Breast epithelium (tissue), 4 donors: ENCODE measurements around the gene BHLHA9. TPM values are rescaled to one million over a fixed set of nuclear protein-coding genes. Genes with fewer than 3 reads are reported as not detected.

ENCODE experiments used
- DNase-seq, 2 donors: peaks; one replicate each; pipeline ENCODE4 v3.0.0-alpha.2; 2019; ENCODE audit warnings: low spot score in 2 of 2
- H3K27ac ChIP-seq, 2 donors: fragments of 200-600 bp; sonication (generic) in 1 of 2; one replicate each; pipeline ENCODE4 v1.5.1; 2016 to 2019; ENCODE audit warnings: mild to moderate bottlenecking in 1 of 2
- H3K27me3 ChIP-seq, 2 donors: fragments of 200-600 bp; sonication (generic) in 1 of 2; one replicate each; pipeline versions ENCODE4 v1.5.1 to v1.6.0; 2017 to 2019; ENCODE audit warnings: control low read depth in 1 of 2, mild to moderate bottlenecking in 1 of 2
- H3K36me3 ChIP-seq: fragments of 200-600 bp; one replicate; pipeline ENCODE4 v1.5.1; 2019
- H3K4me1 ChIP-seq, 2 donors: fragments of 200-600 bp; sonication (generic); one replicate each; pipeline ENCODE4 v1.5.1; 2016 to 2019; ENCODE audit warnings: control low read depth in 1 of 2
- H3K4me3 ChIP-seq, 3 donors: fragments of 200-600 bp; sonication (generic); 1 replicate in 2 of 3; 2 replicates in 1 of 3; pipeline ENCODE4 v1.5.1; 2016 to 2019; ENCODE audit warnings: mild to moderate bottlenecking in 3 of 3, moderate library complexity in 2 of 3
- H3K9me3 ChIP-seq, 2 donors: fragments of 200-600 bp; sonication (generic) in 1 of 2; one replicate each; pipeline ENCODE4 v1.5.1; 2016 to 2019; ENCODE audit warnings: control low read depth in 1 of 2
- POLR2A ChIP-seq: fragments of 450-650 bp; IDR thresholded peaks from one replicate; pipeline ENCODE4 v1.6.1; 2016; ENCODE audit warnings: antibody characterized with exemption, mild to moderate bottlenecking, moderate library complexity
- POLR2AphosphoS5 ChIP-seq, 3 donors: sonication (generic); formaldehyde crosslinking; IDR thresholded peaks; one replicate each; pipeline ENCODE4 v1.6.1; 2017; ENCODE audit warnings: antibody characterized with exemption in 3 of 3
- intact Hi-C: fragments of 100-400 bp; cut with DNase I; formaldehyde crosslinking; loops from one replicate; pipeline ENCODE4 v1.15.1; 2023; ENCODE audit warnings: low total_unique reads
- total RNA-seq, 3 donors: library from RNA; depleted of rRNA; stranded (reverse); fragments of >200 nt; gene quantifications; one replicate each; pipeline ENCODE4 v1.1.0, GENCODE V29; 2016
- TF ChIP-seq, protein P1 (sequence below), 3 donors: fragments of 450-650 bp; IDR thresholded peaks; one replicate each; pipeline ENCODE4 v1.5.1; 2016 to 2017; ENCODE audit warnings: antibody characterized with exemption in 3 of 3, mild to moderate bottlenecking in 3 of 3, moderate library complexity in 3 of 3

BHLHA9 gene
- total RNA-seq, 3 donors from 2014 or later = not detected

DNA sequence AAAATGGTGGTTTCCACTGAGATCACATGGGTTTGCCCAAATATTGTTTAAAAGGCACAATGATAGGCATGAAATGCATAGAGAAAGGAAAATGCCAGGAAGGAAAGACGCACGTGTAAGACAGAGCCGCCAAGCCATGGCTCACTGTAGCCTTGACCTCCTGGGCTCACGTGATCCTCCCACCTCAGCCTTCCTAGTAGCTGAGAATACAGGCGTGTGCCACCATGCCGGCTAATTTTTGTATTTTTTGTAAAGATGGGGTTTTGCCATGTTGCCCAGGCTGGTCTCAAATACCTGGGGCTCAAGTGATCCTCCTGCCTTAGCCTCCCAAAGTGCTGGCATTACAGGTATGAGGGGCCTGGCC lies 4.0 kb downstream of the BHLHA9 start:
- TF ChIP-seq POLR2AphosphoS5 (IDR thresholded peaks at IDR 0.05) (no peak), POLR2A (no peak)
- TF ChIP-seq, protein P1, sequence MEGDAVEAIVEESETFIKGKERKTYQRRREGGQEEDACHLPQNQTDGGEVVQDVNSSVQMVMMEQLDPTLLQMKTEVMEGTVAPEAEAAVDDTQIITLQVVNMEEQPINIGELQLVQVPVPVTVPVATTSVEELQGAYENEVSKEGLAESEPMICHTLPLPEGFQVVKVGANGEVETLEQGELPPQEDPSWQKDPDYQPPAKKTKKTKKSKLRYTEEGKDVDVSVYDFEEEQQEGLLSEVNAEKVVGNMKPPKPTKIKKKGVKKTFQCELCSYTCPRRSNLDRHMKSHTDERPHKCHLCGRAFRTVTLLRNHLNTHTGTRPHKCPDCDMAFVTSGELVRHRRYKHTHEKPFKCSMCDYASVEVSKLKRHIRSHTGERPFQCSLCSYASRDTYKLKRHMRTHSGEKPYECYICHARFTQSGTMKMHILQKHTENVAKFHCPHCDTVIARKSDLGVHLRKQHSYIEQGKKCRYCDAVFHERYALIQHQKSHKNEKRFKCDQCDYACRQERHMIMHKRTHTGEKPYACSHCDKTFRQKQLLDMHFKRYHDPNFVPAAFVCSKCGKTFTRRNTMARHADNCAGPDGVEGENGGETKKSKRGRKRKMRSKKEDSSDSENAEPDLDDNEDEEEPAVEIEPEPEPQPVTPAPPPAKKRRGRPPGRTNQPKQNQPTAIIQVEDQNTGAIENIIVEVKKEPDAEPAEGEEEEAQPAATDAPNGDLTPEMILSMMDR (IDR thresholded peaks at IDR 0.05) = no peak
- intact Hi-C loops = loop anchor here (10.0 kb wide), 2 partner anchors 61 to 241 kb away; partner anchors contain the start of gene INPP5K
- Histone ChIP-seq H3K4me1 (peaks cover 0 to 9% of the 10 kb centered on the region in 2 donors), H3K27me3 (peaks cover 0 to 30% of the 10 kb centered on the region in 2 donors), H3K27ac (no peak overlapping the region), H3K9me3 (no peaks in the 10 kb centered on the region), H3K36me3 (no peaks in the 10 kb centered on the region), H3K4me3 (no peak overlapping the region)
- DNase-seq = no peak

DNA sequence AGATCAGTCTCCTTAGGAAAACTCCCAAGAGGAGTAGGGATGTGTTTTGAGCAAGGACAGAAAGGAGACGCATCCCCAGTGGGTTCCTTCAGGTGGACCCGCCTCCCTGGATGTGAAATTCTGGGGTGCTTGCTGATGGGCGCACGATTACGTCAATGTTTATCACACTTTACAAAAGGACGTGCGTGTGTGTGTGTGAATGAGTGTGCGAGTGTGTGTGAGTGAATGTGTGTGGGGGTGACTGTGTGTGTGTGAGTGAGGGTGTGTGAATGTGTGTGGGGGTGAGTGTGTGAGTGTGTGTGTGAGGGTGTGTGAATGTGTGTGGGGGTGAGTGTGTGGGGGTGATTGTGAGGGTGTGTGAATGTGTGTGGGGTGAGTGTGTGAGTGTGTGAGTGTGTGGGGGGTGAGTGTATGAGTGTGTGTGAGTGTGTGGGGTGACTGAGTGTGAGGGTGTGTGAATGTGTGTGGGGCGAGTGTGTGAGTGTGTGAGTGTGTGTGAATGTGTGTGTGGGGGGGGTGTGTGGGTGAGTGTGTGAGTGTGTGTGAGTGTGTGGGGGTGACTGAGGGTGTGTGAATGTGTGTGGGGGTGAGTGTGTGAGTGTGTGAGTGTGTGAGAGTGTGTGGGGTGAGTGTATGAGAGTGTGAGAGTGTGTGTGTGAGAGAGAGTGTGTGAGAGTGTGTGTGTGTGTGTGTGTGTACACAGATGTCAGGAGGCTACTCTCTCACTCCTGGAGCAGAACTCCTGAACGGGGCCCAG lies 5.1 kb downstream of the BHLHA9 start:
- intact Hi-C loops = loop anchor here (10.0 kb wide), 2 partner anchors 59 to 239 kb away; partner anchors contain the start of gene INPP5K
- no peak overlapping the region for H3K27ac ChIP-seq
- H3K27me3 ChIP-seq = peaks cover 0 to 21% of the 10 kb centered on the region in 2 donors
- H3K4me1 ChIP-seq = peaks cover 0 to 8% of the 10 kb centered on the region in 2 donors
- H3K9me3 ChIP-seq = no peaks in the 10 kb centered on the region
- no peak for DNase-seq
- no peaks in the 10 kb centered on the region for H3K36me3 ChIP-seq
- H3K4me3 ChIP-seq = no peak overlapping the region
- TF ChIP-seq POLR2AphosphoS5 (IDR thresholded peaks at IDR 0.05) = no peak
- TF ChIP-seq, protein P1 (IDR thresholded peaks at IDR 0.05) = no peak
- no peak for TF ChIP-seq POLR2A

DNA sequence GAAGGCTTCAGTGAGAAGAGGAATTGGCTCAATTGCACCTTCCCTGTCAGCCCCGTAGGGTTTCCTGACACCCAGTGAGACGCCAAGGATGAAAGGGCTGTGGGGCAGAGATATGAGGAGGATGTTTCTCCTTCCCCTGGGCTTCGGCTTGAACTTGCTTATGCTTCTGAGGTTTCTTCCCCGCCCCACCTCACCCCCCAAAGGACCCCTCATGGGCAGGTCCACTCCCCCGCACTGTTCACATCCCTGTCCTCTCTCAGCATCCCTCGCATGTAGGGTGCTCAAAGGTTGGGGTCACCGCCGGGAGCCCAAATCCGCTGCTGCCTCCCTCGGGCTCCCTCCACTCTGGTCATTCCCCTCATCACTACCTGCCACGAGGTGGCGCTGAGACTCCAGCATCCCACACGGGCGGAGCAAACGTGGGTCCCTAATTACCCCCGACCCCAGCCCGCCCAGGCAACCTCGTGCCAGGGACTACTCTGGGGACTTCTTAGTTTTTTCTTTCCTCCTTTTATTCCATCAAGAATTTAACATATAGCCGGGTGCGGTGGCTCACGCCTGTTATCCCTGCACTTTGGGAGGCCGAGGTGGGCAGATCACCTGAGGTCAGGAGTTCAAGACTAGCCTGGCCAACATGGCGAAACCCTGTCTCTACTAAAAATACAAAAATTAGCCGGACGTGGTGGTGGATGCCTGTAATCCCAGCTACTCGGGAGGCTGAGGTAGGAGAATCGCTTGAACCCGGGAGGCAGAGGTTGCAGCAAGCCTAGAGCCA lies 5.9 kb downstream of the BHLHA9 start:
- Histone ChIP-seq H3K4me1 (peaks cover 0 to 2% of the 10 kb centered on the region in 2 donors), H3K27me3 (peaks cover 0 to 15% of the 10 kb centered on the region in 2 donors), H3K27ac (no peak overlapping the region), H3K9me3 (no peaks in the 10 kb centered on the region), H3K4me3 (peak overlapping the region in 1 of 3 donors; percentile 2), H3K36me3 (no peaks in the 10 kb centered on the region)
- TF ChIP-seq, protein P1 (IDR thresholded peaks at IDR 0.05) = peak; percentile 12 to 69 (median 67)
- TF ChIP-seq POLR2AphosphoS5 (IDR thresholded peaks at IDR 0.05) = no peak
- TF ChIP-seq POLR2A = no peak
- peak in 1 of 2 donors; percentile 61 for DNase-seq
- intact Hi-C loops = loop anchor here (10.0 kb wide), 2 partner anchors 59 to 239 kb away; partner anchors contain the start of gene INPP5K

DNA sequence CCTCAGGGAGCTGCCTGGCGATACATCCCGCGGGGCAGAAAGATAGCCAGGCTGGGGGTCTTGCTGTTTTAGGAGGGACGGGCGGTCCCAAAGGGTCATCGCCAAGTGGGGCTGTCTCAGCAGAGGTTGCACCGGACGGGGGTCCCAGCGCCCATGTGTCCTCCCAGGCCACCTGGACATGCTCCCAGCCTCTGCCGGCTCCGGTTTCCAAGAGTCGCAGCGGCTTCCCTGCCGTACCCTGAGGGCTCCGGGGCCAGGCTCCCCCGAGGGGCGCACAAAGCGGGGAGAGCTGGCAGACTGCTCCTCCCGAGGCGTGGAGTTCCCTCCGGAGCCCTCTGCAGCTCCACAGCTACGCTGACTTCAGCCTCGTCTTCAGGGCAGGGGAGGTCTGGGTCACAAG lies 10.4 kb downstream of the BHLHA9 start:
- Histone ChIP-seq H3K4me1 (no peaks in the 10 kb centered on the region), H3K27me3 (peaks cover 0 to 4% of the 10 kb centered on the region in 2 donors), H3K4me3 (peak overlapping the region in 1 of 3 donors; percentile 14), H3K36me3 (no peaks in the 10 kb centered on the region), H3K9me3 (no peaks in the 10 kb centered on the region), H3K27ac (no peak overlapping the region)
- no peak for DNase-seq
- TF ChIP-seq POLR2A = no peak
- TF ChIP-seq, protein P1 (IDR thresholded peaks at IDR 0.05) = no peak
- no peak for TF ChIP-seq POLR2AphosphoS5 (IDR thresholded peaks at IDR 0.05)
- intact Hi-C loops = no loop called here
